MCF 10A (cell line): Measurements from ENCODE around the gene MAD2L1BP. TPM values are rescaled to one million over a fixed set of nuclear protein-coding genes. Genes with fewer than 3 reads are reported as not detected.
A peak's percentile ranks its signal among the peaks of the same experiment; 100 is the strongest.

Experiments
- BruUV-seq: library from RNA; stranded (reverse); fragments of 400-500 nt; replicated peaks from 2 replicates; lab custom pipeline; 2021; lab: Mats Ljungman, UMichigan
- CTCF ChIA-PET: fragments of 300-600 bp; sonication (Branson Sonifier 250); formaldehyde crosslinking; extraction: SDS; loops from one replicate; lab custom pipeline; 2021; ENCODE audit warnings: antibody characterized with exemption, inconsistent platforms; lab: Yijun Ruan, JAX
- POLR2A ChIA-PET: fragments of 300-600, 350-650 bp; sonication (Branson Sonifier 250); formaldehyde crosslinking; extraction: SDS; loops from one replicate; lab custom pipeline; 2020; ENCODE audit warnings: antibody characterized with exemption, inconsistent platforms; lab: Yijun Ruan, JAX
- DNase-seq: peaks from one replicate; pipeline ENCODE4 v3.0.0-alpha.2; 2018; ENCODE audit not compliant: unreplicated experiment
- H3K27ac Mint-ChIP-seq: one replicate; pipeline ENCODE4 v1.8.0; 2022; ENCODE audit warnings: mild to moderate bottlenecking, low read depth, mixed read lengths; ENCODE audit not compliant: unreplicated experiment
- H3K27me3 Mint-ChIP-seq: one replicate; pipeline ENCODE4 v1.8.0; 2022; ENCODE audit warnings: mixed read lengths; ENCODE audit not compliant: insufficient read depth, unreplicated experiment
- H3K36me3 Mint-ChIP-seq: one replicate; pipeline ENCODE4 v1.8.0; 2022; ENCODE audit warnings: mild to moderate bottlenecking, moderate library complexity, mixed read lengths; ENCODE audit not compliant: insufficient read depth, unreplicated experiment
- H3K4me1 Mint-ChIP-seq: one replicate; pipeline ENCODE4 v1.8.0; 2022; ENCODE audit warnings: mixed read lengths; ENCODE audit not compliant: insufficient read depth, unreplicated experiment
- H3K4me3 Mint-ChIP-seq: one replicate; pipeline ENCODE4 v1.8.0; 2022; ENCODE audit warnings: mild to moderate bottlenecking, moderate library complexity, mixed read lengths; ENCODE audit not compliant: unreplicated experiment
- H3K9me3 Mint-ChIP-seq: one replicate; pipeline ENCODE4 v1.8.0; 2022; ENCODE audit warnings: mixed read lengths; ENCODE audit not compliant: unreplicated experiment
- intact Hi-C: fragments of 100-400 bp; cut with micrococcal nuclease; formaldehyde crosslinking; loops from 2 replicates; pipeline ENCODE4 v1.14.1; 2022
- total RNA-seq: library from RNA; stranded (reverse); gene quantifications from 2 replicates; pipeline ENCODE4 v1.2.3, GENCODE V29; 2022
- TF ChIP-seq, protein P1 (sequence below): fragments of 200-600 bp; IDR thresholded peaks from one replicate; pipeline ENCODE4 v1.8.0; 2022; ENCODE audit warnings: antibody characterized with exemption, mild to moderate bottlenecking; ENCODE audit not compliant: unreplicated experiment

Gene MAD2L1BP
- total RNA-seq, 1 experiment from 2014 or later = 21.6 TPM

DNA sequence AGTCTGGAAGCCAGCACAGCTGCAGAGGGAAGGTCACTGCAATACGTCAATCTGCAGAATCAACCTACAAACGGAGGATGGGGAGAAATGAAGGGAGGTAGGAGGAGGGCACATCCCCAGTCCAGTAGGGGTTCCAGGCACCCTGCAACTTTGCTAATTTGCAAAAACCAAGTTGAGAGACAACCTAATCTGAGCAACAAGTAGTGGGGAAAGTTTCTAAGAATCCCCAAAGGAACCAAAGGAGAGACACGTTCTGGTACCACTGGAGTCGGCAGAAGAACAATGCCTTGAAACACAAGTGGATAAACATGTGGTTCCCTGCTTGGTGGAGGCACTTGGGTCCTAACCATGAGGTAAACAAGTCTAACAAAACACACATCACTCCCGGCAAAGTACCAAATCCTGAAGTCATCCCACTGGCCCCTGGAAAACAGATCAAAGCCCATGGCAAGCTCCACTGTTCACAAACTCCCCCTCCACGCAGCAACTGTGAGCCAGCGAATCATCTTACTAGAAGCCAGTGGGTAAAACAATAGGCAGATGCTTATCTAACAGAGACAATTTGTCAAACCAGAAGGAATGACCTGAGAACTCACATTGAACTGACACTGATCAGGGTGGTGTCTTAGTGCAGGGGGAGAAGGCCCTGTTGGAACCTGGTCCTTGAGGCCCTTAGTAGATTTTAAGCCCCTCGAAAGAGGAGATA lies 47.2 kb downstream of the MAD2L1BP start:
- no peaks in the 10 kb centered on the region for H3K27me3 Mint-ChIP-seq
- peaks cover 28% of the 10 kb centered on the region for H3K4me1 Mint-ChIP-seq
- TF ChIP-seq, protein P1, sequence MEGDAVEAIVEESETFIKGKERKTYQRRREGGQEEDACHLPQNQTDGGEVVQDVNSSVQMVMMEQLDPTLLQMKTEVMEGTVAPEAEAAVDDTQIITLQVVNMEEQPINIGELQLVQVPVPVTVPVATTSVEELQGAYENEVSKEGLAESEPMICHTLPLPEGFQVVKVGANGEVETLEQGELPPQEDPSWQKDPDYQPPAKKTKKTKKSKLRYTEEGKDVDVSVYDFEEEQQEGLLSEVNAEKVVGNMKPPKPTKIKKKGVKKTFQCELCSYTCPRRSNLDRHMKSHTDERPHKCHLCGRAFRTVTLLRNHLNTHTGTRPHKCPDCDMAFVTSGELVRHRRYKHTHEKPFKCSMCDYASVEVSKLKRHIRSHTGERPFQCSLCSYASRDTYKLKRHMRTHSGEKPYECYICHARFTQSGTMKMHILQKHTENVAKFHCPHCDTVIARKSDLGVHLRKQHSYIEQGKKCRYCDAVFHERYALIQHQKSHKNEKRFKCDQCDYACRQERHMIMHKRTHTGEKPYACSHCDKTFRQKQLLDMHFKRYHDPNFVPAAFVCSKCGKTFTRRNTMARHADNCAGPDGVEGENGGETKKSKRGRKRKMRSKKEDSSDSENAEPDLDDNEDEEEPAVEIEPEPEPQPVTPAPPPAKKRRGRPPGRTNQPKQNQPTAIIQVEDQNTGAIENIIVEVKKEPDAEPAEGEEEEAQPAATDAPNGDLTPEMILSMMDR = no peak
- ChIA-PET CTCF (no interaction called here), POLR2A (interaction anchor here (1.2 kb wide), 1 partner anchor 13 kb away, joined by 6 read pairs; no protein-coding TSS in a partner anchor)
- no peak overlapping the region for H3K27ac Mint-ChIP-seq
- no TSS peak for BruUV-seq
- peaks cover 11% of the 10 kb centered on the region for H3K36me3 Mint-ChIP-seq
- no peaks in the 10 kb centered on the region for H3K9me3 Mint-ChIP-seq
- intact Hi-C loops = no loop called here
- no peak for DNase-seq
- H3K4me3 Mint-ChIP-seq = no peak overlapping the region

DNA sequence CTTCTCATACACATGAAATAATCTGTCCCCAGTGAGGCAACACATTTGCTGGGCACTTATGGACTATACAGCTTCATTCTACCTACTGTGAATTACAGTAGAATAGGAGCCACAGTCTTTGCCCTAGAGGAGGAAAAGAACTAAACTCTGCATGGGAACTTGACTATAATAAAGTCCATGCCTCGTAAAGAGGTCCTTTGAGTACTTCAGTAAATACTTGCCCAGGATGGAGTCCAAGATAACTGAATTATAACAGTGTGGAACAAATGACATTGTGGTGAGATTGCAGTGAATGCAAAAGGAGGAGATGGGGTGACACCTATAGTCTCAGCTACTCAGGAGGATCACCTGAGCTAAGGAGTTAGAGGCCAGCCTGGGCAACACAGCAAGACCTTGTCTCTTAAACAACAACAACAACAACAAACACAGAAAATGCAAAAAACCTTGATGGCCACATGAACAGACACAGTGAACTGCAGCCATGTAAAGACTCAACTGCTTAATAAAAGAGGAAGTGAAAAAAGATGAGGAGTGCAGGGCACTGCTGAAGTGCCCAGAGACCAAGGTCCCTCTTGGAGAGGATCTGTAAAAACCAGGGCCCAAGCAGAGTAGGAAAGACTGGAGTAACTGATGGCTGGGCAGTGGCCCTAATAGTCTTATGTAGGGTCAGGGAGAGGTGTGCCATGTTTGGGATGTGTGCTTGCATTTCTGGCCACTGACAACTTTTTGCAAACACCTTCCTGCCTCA lies 48.2 kb downstream of the MAD2L1BP start:
- peaks cover 33% of the 10 kb centered on the region for H3K4me1 Mint-ChIP-seq
- no peaks in the 10 kb centered on the region for H3K27me3 Mint-ChIP-seq
- no peak for DNase-seq
- H3K4me3 Mint-ChIP-seq = no peak overlapping the region
- peaks cover 7% of the 10 kb centered on the region for H3K36me3 Mint-ChIP-seq
- BruUV-seq = no TSS peak
- peak overlapping the region; percentile 21 for H3K27ac Mint-ChIP-seq
- intact Hi-C loops = no loop called here
- ChIA-PET POLR2A (no interaction called here), CTCF (no interaction called here)
- no peaks in the 10 kb centered on the region for H3K9me3 Mint-ChIP-seq
- TF ChIP-seq, protein P1 = no peak

DNA sequence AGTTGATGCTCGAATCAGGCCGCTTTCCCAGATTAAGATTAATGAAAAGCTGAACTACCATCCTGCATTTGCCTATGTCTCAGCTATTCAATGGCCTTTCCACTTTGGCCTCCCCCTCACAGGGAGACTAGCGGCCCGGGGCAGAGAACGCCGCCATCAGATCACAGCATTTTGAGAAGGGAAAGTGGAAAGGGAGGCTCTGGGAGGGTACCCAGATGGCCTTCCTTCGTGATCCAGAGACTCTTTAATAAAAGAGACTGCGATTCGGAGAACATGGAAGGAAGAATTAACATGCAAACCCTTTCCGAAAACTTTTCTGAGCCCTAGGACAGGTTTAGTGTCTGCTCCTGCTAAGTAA lies 51.4 kb downstream of the MAD2L1BP start:
- intact Hi-C loops = no loop called here
- CTCF ChIA-PET = interaction anchor here (0.6 to 1.6 kb wide), 5 partner anchors 10 to 413 kb away, joined by 3 to 4 read pairs (median 3); no protein-coding TSS in a partner anchor
- no TSS peak for BruUV-seq
- no peaks in the 10 kb centered on the region for H3K36me3 Mint-ChIP-seq
- TF ChIP-seq, protein P1 = no peak
- peak overlapping the region; percentile 92 for H3K27ac Mint-ChIP-seq
- POLR2A ChIA-PET = interaction anchor here (0.6 to 5.5 kb wide), 14 partner anchors 11 to 111 kb away, joined by 3 to 80 read pairs (median 6); partner anchors contain the start of genes GTPBP2, MAD2L1BP, POLH and VEGFA
- H3K4me3 Mint-ChIP-seq = peak overlapping the region; percentile 90
- no peaks in the 10 kb centered on the region for H3K27me3 Mint-ChIP-seq
- no peaks in the 10 kb centered on the region for H3K9me3 Mint-ChIP-seq
- no peak for DNase-seq
- H3K4me1 Mint-ChIP-seq = peaks cover 33% of the 10 kb centered on the region
